Measurements from ENCODE around the gene MIEF1.
A peak's percentile ranks its signal among the peaks of the same experiment; 100 is the strongest.

The MIEF1 gene

DNA sequence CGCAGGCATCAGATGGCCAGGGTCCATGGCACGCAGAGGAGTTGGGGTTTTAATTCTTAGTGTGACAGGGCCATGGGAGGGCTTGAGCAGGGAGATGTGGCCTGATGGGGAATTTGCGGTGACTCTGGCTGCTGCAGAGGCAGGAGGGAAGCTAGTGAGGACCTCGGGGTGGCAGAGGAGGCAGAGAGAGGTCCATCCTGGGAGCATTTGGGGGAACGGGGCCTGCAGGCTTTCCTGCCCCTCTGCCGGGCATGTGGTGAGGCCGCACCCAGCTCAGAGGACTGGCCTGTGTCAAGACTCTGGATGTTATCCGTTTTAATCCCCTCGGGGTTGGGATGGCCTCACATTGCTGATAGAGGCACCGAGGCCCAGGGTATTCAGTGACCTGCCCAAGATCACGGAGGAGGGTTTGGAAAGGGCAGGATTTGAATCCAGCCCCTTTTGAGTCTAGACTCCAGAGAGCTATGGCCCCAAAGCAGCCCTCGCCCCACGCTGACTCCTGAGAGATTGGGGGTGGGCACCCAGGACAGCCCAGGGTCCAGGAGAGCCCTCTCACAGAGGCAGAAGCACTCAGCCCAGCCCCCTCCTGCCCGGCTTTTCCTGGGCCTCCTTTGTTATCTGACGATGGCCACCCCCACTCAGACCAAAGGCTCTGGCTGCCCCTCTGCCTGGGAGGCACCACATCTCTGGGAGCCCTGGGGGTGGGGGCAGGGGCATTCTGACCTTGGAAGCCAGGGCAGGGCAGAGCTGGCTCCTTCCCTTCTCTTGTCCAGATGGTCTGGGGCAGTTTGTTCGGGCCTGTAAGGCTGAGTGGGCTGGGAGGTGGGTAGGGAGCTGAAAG, 31.4 kb upstream of the MIEF1 start:
- in situ Hi-C loops (cut with MboI; ENCODE audit: low pct_unique_long_range_greater_than_20kb, low sequenced_read_pairs, unreplicated experiment): no loop called here
- TF ChIP-seq, protein P1, sequence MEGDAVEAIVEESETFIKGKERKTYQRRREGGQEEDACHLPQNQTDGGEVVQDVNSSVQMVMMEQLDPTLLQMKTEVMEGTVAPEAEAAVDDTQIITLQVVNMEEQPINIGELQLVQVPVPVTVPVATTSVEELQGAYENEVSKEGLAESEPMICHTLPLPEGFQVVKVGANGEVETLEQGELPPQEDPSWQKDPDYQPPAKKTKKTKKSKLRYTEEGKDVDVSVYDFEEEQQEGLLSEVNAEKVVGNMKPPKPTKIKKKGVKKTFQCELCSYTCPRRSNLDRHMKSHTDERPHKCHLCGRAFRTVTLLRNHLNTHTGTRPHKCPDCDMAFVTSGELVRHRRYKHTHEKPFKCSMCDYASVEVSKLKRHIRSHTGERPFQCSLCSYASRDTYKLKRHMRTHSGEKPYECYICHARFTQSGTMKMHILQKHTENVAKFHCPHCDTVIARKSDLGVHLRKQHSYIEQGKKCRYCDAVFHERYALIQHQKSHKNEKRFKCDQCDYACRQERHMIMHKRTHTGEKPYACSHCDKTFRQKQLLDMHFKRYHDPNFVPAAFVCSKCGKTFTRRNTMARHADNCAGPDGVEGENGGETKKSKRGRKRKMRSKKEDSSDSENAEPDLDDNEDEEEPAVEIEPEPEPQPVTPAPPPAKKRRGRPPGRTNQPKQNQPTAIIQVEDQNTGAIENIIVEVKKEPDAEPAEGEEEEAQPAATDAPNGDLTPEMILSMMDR (IDR thresholded peaks at IDR 0.05; ENCODE audit: extremely low read depth, insufficient read depth, missing control alignments): no peak
- no peak for DNase-seq (ENCODE audit: low spot score)

DNA sequence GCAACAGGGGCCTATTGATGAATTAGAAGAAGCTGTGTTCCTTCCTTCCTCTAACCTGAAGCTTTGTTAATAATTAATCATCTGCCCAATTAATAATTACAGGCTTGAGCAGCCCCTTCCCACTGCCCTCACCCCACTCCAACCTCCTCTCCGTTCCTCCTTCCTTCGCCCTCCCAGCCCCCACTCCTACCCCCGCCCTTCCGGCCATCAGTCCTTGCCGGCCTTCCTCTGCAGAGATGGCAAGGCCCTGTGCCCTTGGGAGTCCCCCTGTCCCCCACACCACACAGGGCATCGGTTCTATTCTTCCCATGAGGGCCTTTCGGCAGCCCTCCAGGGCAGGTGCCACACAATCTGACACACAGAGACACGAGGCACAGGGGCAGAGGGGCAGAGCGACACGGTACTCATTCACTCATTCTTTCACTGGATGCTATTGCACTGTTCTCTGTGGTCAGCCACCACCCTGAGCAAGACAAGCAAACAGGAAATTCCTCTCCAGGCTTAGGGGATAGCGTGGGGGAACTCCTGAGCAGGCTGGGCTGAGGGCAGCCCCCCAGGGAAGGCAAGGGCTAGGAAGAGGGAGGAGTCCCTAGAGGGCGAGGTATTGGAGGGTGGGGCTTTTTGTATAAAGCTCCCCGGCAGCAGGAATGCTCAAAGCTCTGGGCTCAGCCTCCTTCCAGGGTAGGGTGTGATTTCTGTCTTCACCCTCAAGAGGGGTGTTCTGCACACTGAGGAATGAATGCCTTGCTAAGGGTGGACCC, 30.5 kb upstream of the MIEF1 start:
- peak; percentile 70 for DNase-seq (ENCODE audit: low spot score)
- TF ChIP-seq, protein P1 (IDR thresholded peaks at IDR 0.05; ENCODE audit: extremely low read depth, insufficient read depth, missing control alignments): no peak
- in situ Hi-C loops (cut with MboI; ENCODE audit: low pct_unique_long_range_greater_than_20kb, low sequenced_read_pairs, unreplicated experiment): no loop called here

DNA sequence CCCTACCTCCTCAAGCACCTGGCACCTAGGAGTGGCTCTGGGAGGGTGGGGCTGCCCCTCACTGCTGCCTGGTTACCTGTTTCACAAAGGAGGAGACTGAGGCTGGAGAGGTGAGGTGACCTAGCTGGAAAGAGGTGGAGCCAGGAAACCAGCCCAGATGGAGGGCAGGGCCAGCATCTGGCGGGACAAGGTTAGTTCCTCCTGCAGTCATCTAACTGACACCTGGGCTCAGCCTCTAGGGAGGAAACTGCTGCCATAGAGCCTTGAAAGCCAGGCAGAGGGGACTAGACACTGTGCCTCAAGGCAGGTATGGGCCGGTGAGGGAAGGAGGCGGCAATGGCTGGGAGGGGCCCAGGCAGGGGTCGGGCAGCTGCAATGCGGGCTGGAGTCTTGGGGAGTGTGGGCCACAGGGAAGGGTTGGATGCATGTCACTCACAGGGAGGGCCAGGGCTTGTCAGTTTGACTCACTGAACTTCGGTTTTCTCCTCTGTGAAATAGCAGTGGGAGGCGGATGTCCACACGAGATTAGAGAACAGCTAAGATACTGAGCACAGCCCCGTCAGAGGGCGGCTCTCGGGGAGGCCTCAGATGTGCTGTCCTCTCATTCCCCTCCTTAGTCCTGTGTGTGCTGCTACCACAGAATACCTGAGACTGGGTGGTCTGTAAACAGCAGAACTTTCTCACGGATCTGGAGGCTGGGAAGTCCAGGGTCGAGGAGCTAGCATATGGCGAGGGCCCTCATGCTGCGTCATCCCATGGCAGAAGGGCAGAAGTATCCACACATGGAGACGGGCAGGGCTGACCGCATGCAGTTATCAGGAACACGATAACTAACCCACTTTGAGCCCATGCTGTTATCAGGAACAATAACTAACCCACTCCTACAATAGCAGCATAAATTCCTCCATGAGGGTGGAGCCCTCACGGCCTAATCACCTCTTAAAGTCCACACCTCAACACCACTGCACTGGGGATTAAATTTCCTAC, 29.2 kb upstream of the MIEF1 start:
- TF ChIP-seq, protein P1 (IDR thresholded peaks at IDR 0.05; ENCODE audit: extremely low read depth, insufficient read depth, missing control alignments): no peak
- in situ Hi-C loops (cut with MboI; ENCODE audit: low pct_unique_long_range_greater_than_20kb, low sequenced_read_pairs, unreplicated experiment): no loop called here
- DNase-seq (ENCODE audit: low spot score): no peak

DNA sequence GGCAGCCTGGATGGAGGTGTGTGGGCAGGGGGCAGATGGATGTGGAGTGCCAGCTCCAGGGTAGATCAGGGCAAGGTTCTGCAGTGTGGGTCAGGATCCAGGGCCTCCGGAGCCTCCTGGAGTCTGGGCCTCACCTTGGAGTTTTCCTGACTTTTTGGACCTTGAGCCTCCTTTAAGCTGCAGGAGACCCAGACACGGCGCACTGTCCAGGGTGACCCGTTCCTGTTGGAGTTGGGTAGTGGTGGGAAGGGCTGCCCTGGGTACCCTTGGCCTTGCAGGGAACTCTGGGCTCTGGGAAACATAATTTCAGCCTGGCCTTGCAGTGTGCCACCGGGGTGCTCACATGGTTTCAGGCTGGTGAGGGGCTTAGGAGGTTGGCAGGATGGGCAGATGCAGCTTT, 28.2 kb upstream of the MIEF1 start:
- in situ Hi-C loops (cut with MboI; ENCODE audit: low pct_unique_long_range_greater_than_20kb, low sequenced_read_pairs, unreplicated experiment): no loop called here
- TF ChIP-seq, protein P1 (IDR thresholded peaks at IDR 0.05; ENCODE audit: extremely low read depth, insufficient read depth, missing control alignments): no peak

DNA sequence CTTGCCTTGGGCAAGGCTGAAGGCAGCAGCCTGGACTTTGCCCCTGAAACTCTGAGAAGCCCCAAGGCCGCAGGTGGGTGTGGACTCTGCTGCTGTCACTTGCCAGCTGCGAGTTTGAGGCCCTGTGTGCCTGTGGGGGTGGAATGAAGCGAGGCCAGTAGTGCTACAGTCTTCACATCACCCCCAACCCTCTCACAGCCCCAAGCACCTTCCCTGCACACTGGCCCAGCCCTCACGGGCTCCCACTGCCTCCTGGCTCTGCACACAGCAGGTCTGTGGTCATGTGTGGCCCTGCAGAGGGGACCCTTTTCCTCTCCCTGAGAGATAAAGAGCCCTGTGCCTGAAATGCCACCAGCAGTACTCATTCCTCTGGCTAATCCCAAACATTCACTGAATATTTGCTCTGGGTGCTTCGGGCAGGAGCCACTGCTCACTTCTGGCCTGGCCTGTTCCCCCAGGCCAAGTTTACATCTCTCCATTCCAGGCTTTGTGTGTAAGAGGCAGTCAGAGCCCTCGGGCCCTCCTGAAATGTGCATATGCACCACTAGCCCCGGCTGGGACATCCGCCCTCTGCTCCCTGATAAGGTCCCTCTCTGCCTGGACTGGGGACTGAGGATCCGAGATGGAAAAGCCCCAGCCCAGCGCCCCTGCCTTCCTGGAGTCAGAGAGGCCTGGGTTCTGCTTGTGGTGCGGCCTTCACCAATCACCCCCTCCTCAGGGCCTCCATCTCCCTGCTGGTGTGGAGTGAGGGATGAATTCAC, 27.6 kb upstream of the MIEF1 start:
- DNase-seq (ENCODE audit: low spot score): no peak
- in situ Hi-C loops (cut with MboI; ENCODE audit: low pct_unique_long_range_greater_than_20kb, low sequenced_read_pairs, unreplicated experiment): no loop called here
- TF ChIP-seq, protein P1 (IDR thresholded peaks at IDR 0.05; ENCODE audit: extremely low read depth, insufficient read depth, missing control alignments): no peak

More for the DNA sequence above, 28.2 kb upstream of the MIEF1 start:
- no peak for DNase-seq (ENCODE audit: low spot score)
